ENCODE data around the gene DOCK8.

Gene DOCK8

GRCh38 chr9:351916-352315 is 137.3 kb downstream of the DOCK8 start:
- Histone ChIP-seq H3K36me3 (ENCODE audit: control insufficient read depth, insufficient read depth, low read length, severe bottlenecking) (no peaks in the 10 kb centered on the region), H3K9ac (ENCODE audit: low read length) (no peak overlapping the region), H3K4me1 (ENCODE audit: control insufficient read depth, insufficient read depth, low read length) (no peaks in the 10 kb centered on the region), H3K27me3 (replicated peaks; ENCODE audit: control insufficient read depth, insufficient read depth, low read length) (peaks cover 28% of the 10 kb centered on the region), H3K9me3 (ENCODE audit: control insufficient read depth, low read length) (no peaks in the 10 kb centered on the region), H3K4me3 (ENCODE audit: low read length) (no peak overlapping the region)
- DNase-seq (ENCODE audit: low read depth), result no peak

- Histone ChIP-seq H3K4me3 (ENCODE audit: low read length) (no peak overlapping the region), H3K9me3 (ENCODE audit: control insufficient read depth, low read length) (no peaks in the 10 kb centered on the region), H3K4me1 (ENCODE audit: control insufficient read depth, insufficient read depth, low read length) (peaks cover 3% of the 10 kb centered on the region), H3K9ac (ENCODE audit: low read length) (no peak overlapping the region), H3K27me3 (replicated peaks; ENCODE audit: control insufficient read depth, insufficient read depth, low read length) (peaks cover 26% of the 10 kb centered on the region), H3K36me3 (ENCODE audit: control insufficient read depth, insufficient read depth, low read length, severe bottlenecking) (no peaks in the 10 kb centered on the region)
- no peak for DNase-seq (ENCODE audit: low read depth)
Measured at GRCh38 chr9:353077-353476, 138.4 kb downstream of the DOCK8 start.

- no peak for DNase-seq (ENCODE audit: low read depth)
- Histone ChIP-seq H3K36me3 (ENCODE audit: control insufficient read depth, insufficient read depth, low read length, severe bottlenecking) (no peaks in the 10 kb centered on the region), H3K4me3 (ENCODE audit: low read length) (no peak overlapping the region), H3K9me3 (ENCODE audit: control insufficient read depth, low read length) (no peaks in the 10 kb centered on the region), H3K27me3 (replicated peaks; ENCODE audit: control insufficient read depth, insufficient read depth, low read length) (peaks cover 17% of the 10 kb centered on the region), H3K9ac (ENCODE audit: low read length) (no peak overlapping the region), H3K4me1 (ENCODE audit: control insufficient read depth, insufficient read depth, low read length) (peaks cover 3% of the 10 kb centered on the region)
Measured at GRCh38 chr9:354453-354852, 139.8 kb downstream of the DOCK8 start.

- Histone ChIP-seq H3K4me1 (ENCODE audit: control insufficient read depth, insufficient read depth, low read length) (peaks cover 3% of the 10 kb centered on the region), H3K4me3 (ENCODE audit: low read length) (no peak overlapping the region), H3K9ac (ENCODE audit: low read length) (no peak overlapping the region), H3K27me3 (replicated peaks; ENCODE audit: control insufficient read depth, insufficient read depth, low read length) (no peaks in the 10 kb centered on the region), H3K9me3 (ENCODE audit: control insufficient read depth, low read length) (no peaks in the 10 kb centered on the region), H3K36me3 (ENCODE audit: control insufficient read depth, insufficient read depth, low read length, severe bottlenecking) (no peaks in the 10 kb centered on the region)
- DNase-seq (ENCODE audit: low read depth), result no peak
Measured at GRCh38 chr9:357560-357959, 142.9 kb downstream of the DOCK8 start.

- DNase-seq (ENCODE audit: low read depth), result no peak
- no peaks in the 10 kb centered on the region for H3K4me1 ChIP-seq (ENCODE audit: control insufficient read depth, insufficient read depth, low read length)
- no peak overlapping the region for H3K9ac ChIP-seq (ENCODE audit: low read length)
- H3K27me3 ChIP-seq (replicated peaks; ENCODE audit: control insufficient read depth, insufficient read depth, low read length), result no peaks in the 10 kb centered on the region
- H3K36me3 ChIP-seq (ENCODE audit: control insufficient read depth, insufficient read depth, low read length, severe bottlenecking), result no peaks in the 10 kb centered on the region
- peaks cover 4% of the 10 kb centered on the region for H3K9me3 ChIP-seq (ENCODE audit: control insufficient read depth, low read length)
- no peak overlapping the region for H3K4me3 ChIP-seq (ENCODE audit: low read length)
Measured at GRCh38 chr9:362561-363273, 148.1 kb downstream of the DOCK8 start.

GRCh38 chr9:363274-363612 is 148.6 kb downstream of the DOCK8 start:
- H3K4me1 ChIP-seq (ENCODE audit: control insufficient read depth, insufficient read depth, low read length), result no peaks in the 10 kb centered on the region
- no peaks in the 10 kb centered on the region for H3K27me3 ChIP-seq (replicated peaks; ENCODE audit: control insufficient read depth, insufficient read depth, low read length)
- no peak overlapping the region for H3K4me3 ChIP-seq (ENCODE audit: low read length)
- no peak overlapping the region for H3K9ac ChIP-seq (ENCODE audit: low read length)
- peaks cover 4% of the 10 kb centered on the region for H3K9me3 ChIP-seq (ENCODE audit: control insufficient read depth, low read length)
- H3K36me3 ChIP-seq (ENCODE audit: control insufficient read depth, insufficient read depth, low read length, severe bottlenecking), result no peaks in the 10 kb centered on the region
- no peak for DNase-seq (ENCODE audit: low read depth)

- Histone ChIP-seq H3K27me3 (replicated peaks; ENCODE audit: control insufficient read depth, insufficient read depth, low read length) (no peaks in the 10 kb centered on the region), H3K4me1 (ENCODE audit: control insufficient read depth, insufficient read depth, low read length) (no peaks in the 10 kb centered on the region), H3K9me3 (ENCODE audit: control insufficient read depth, low read length) (peaks cover 4% of the 10 kb centered on the region), H3K4me3 (ENCODE audit: low read length) (no peak overlapping the region), H3K36me3 (ENCODE audit: control insufficient read depth, insufficient read depth, low read length, severe bottlenecking) (no peaks in the 10 kb centered on the region), H3K9ac (ENCODE audit: low read length) (no peak overlapping the region)
- DNase-seq (ENCODE audit: low read depth), result no peak
Measured at GRCh38 chr9:365436-365835, 150.8 kb downstream of the DOCK8 start.

GRCh38 chr9:366620-367019 is 152.0 kb downstream of the DOCK8 start:
- DNase-seq (ENCODE audit: low read depth), result no peak
- no peak overlapping the region for H3K4me3 ChIP-seq (ENCODE audit: low read length)
- no peaks in the 10 kb centered on the region for H3K27me3 ChIP-seq (replicated peaks; ENCODE audit: control insufficient read depth, insufficient read depth, low read length)
- H3K9ac ChIP-seq (ENCODE audit: low read length), result no peak overlapping the region
- H3K9me3 ChIP-seq (ENCODE audit: control insufficient read depth, low read length), result peaks cover 4% of the 10 kb centered on the region
- no peaks in the 10 kb centered on the region for H3K36me3 ChIP-seq (ENCODE audit: control insufficient read depth, insufficient read depth, low read length, severe bottlenecking)
- H3K4me1 ChIP-seq (ENCODE audit: control insufficient read depth, insufficient read depth, low read length), result peaks cover 8% of the 10 kb centered on the region

GRCh38 chr9:370086-370485 is 155.4 kb downstream of the DOCK8 start:
- DNase-seq (ENCODE audit: low read depth), result no peak
- Histone ChIP-seq H3K4me1 (ENCODE audit: control insufficient read depth, insufficient read depth, low read length) (peaks cover 12% of the 10 kb centered on the region), H3K9ac (ENCODE audit: low read length) (no peak overlapping the region)

GRCh38 chr9:371349-371748 is 156.7 kb downstream of the DOCK8 start:
- Histone ChIP-seq H3K9me3 (ENCODE audit: control insufficient read depth, low read length) (no peaks in the 10 kb centered on the region), H3K36me3 (ENCODE audit: control insufficient read depth, insufficient read depth, low read length, severe bottlenecking) (no peaks in the 10 kb centered on the region)
- DNase-seq (ENCODE audit: low read depth), result no peak

More at GRCh38 chr9:370086-370485, 155.4 kb downstream of the DOCK8 start:
- Histone ChIP-seq H3K9me3 (ENCODE audit: control insufficient read depth, low read length) (no peaks in the 10 kb centered on the region), H3K4me3 (ENCODE audit: low read length) (no peak overlapping the region), H3K36me3 (ENCODE audit: control insufficient read depth, insufficient read depth, low read length, severe bottlenecking) (no peaks in the 10 kb centered on the region), H3K27me3 (replicated peaks; ENCODE audit: control insufficient read depth, insufficient read depth, low read length) (no peaks in the 10 kb centered on the region)

GRCh38 chr9:372128-372527 is 157.5 kb downstream of the DOCK8 start:
- Histone ChIP-seq H3K4me3 (ENCODE audit: low read length) (no peak overlapping the region), H3K27me3 (replicated peaks; ENCODE audit: control insufficient read depth, insufficient read depth, low read length) (peaks cover 6% of the 10 kb centered on the region), H3K36me3 (ENCODE audit: control insufficient read depth, insufficient read depth, low read length, severe bottlenecking) (no peaks in the 10 kb centered on the region), H3K9me3 (ENCODE audit: control insufficient read depth, low read length) (no peaks in the 10 kb centered on the region), H3K9ac (ENCODE audit: low read length) (no peak overlapping the region), H3K4me1 (ENCODE audit: control insufficient read depth, insufficient read depth, low read length) (peaks cover 12% of the 10 kb centered on the region)
- no peak for DNase-seq (ENCODE audit: low read depth)

More at GRCh38 chr9:371349-371748, 156.7 kb downstream of the DOCK8 start:
- Histone ChIP-seq H3K27me3 (replicated peaks; ENCODE audit: control insufficient read depth, insufficient read depth, low read length) (no peaks in the 10 kb centered on the region), H3K4me1 (ENCODE audit: control insufficient read depth, insufficient read depth, low read length) (peaks cover 12% of the 10 kb centered on the region), H3K4me3 (ENCODE audit: low read length) (no peak overlapping the region), H3K9ac (ENCODE audit: low read length) (no peak overlapping the region)

- Histone ChIP-seq H3K9me3 (ENCODE audit: control insufficient read depth, low read length) (no peaks in the 10 kb centered on the region), H3K27me3 (replicated peaks; ENCODE audit: control insufficient read depth, insufficient read depth, low read length) (peaks cover 14% of the 10 kb centered on the region), H3K4me3 (ENCODE audit: low read length) (no peak overlapping the region), H3K9ac (ENCODE audit: low read length) (no peak overlapping the region), H3K36me3 (ENCODE audit: control insufficient read depth, insufficient read depth, low read length, severe bottlenecking) (no peaks in the 10 kb centered on the region), H3K4me1 (ENCODE audit: control insufficient read depth, insufficient read depth, low read length) (peaks cover 12% of the 10 kb centered on the region)
- DNase-seq (ENCODE audit: low read depth), result no peak
Measured at GRCh38 chr9:373759-374206, 159.1 kb downstream of the DOCK8 start.
